NCI-H524 treated with DMSO at 0.1 percent for 48 hours (cell line): ENCODE measurements around the gene ADTRP.

Source experiments
- DNase-seq: peaks from one replicate; lab custom pipeline; 2025; lab: John Stamatoyannopoulos, UW

ADTRP gene

DNA sequence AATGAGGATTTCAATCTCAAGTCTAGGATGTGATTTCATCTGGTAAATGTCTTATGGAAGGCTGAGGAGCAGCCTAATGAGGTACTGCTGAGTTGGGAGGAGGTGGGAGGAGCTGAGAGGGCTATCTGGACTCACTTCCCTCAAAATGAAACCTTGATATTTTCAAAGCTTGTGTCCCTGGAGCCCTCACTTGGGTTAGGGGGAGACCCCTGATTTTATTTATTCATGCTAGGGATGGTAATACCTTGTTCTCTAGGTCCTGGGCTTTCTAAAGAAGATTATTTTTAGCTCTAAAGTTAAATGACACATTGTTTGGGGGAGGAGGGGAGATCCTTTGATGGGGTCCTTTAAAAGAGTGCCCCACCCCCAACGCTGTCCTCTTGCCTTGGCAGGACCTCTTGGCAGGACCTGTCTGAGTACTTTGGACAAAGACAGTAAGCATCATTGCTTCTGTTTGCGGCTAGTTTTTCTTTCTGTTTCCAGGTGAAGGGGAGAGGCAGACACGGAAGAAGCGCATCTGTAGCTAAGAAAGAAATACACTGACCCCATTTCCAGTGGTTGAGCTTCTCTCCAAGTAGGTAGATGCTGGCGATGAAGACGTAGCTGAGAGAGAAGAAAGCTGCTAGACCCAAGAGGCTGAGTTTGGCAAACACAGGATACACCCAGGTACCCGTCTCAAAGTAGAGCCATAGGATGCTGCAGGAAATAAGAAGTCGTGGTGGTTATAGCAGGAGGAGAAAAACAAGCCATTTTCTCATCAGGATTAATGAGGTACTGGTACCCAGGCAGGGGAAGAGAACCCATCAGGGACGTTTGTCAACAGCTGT lies 55.6 kb downstream of the ADTRP start:
- DNase-seq: no peak

GRCh38 chr6:11722220-11722619 lies 56.4 kb downstream of the ADTRP start:
- DNase-seq: no peak

GRCh38 chr6:11718463-11718862 lies 60.1 kb downstream of the ADTRP start:
- DNase-seq: no peak

- DNase-seq: no peak
Measured at GRCh38 chr6:11718031-11718430, 60.6 kb downstream of the ADTRP start.

- peak; percentile 73 for DNase-seq
Measured at GRCh38 chr6:11714798-11715285, 63.8 kb downstream of the ADTRP start.

GRCh38 chr6:11714116-11714797 lies 64.3 kb downstream of the ADTRP start:
- DNase-seq: no peak

GRCh38 chr6:11712760-11713159 lies 65.8 kb downstream of the ADTRP start:
- no peak for DNase-seq

DNA sequence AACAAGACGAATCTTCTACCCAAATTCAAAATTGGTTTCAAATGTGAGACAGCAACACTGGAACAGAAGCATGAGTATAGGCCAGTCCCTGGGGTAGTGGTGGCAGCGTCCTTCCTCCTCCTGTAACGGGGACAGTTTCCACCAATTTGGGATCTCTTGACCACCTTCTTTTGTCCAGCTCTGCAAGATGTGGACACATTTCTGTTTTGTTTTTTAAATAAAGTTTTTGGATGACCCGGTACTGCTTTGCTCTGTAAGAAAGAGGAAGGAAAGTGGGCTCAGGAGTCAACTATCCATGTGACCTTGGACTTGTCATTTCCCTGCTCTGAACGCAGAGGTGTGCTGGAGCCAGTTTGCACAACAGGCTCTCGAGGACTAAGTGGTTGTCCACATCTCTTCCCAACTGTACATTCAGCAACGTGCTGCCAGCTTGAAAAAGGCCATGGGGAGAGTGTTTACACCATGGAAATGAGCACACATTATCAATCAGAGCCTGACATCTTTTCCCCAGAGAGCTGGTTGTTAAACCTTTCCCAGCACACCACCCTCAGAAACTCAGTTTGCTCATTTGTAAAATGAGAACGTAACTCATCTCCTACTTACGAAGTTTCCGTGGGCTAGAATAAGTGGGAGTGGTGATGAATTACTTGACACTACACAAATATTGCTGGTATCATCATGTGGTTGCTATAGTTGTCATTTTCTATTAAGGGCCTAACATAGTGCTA lies 66.5 kb downstream of the ADTRP start:
- DNase-seq: no peak

GRCh38 chr6:11711003-11711983 lies 67.3 kb downstream of the ADTRP start:
- no peak for DNase-seq

DNA sequence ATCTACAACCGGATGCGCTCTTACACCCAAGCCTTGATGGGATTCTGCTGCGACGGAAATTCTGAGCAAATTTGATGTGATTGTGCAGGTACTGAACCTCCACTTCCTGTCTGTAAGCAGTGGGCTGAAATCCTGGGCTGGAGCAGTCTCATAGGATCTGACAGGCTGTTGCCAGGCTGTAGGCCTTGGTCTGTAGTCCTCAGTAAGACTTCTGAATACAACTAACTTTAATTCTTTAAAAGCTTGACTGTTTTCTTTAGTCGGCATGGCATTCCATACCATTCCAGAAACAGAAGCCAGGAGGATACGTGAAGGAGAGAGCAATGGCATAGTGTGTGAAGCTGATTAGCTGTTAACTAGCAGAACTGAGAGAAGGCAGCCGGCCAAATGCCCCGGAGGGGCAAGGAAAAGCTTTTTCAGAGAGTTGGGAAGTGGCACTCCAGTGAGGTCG lies 68.3 kb downstream of the ADTRP start:
- DNase-seq: no peak

- DNase-seq: no peak
Measured at GRCh38 chr6:11706171-11706570, 72.4 kb downstream of the ADTRP start.

DNA sequence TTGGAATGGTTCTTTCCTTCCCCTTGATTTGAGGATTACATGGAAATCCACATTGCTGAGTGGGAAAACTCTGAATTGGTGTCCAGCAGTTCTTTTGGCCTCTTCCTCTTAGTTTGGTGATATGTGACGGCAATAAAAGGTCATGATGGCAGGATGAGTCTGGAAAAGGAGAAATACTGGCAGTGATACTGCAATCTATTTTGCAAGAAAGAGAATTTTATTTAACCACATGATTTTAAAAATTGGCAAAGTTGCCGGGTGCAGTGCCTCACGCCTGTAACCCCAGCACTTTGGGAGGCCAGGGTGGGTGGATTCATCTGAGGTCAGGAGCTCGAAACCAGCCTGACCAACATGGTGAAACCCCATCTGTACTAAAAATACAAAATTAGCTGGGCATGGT lies 73.1 kb downstream of the ADTRP start:
- DNase-seq: no peak

DNA sequence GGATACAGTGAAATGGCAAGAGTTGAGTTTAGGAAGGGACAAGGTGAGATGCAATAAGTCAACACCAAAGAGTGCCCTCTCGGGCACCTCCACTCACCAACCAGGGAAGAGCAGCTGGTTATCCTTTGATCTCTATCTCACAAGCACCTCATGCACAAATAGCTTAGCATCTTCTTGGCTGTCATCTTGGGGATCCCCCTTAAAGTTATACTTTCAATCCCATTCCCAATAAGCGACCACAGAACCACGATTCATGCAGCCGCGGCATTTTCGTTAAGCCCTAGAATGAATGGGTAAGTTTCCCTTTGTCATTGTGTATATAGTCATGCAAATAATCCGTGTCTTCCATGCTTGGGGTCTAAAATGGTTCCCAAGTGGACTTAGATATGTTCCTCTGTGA lies 73.5 kb downstream of the ADTRP start:
- DNase-seq: no peak

DNA sequence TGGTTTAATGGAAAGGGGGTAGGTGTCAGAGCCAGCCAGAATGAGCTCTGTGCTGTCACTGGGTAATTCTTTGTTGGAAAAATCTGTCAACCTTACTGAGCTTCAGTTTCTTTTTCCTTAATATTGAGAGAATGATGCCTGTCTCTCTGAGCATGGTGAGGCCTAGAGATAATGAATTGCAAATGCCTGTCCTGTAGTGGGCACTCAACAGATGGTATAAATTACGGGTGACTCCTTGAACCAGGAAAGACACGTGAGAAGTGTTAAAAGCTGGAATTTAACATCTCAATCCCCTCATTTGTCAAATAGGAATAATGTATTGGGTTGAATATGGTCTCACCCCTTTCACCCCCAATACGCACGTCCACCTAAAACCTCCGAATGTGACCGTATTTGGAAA lies 74.9 kb downstream of the ADTRP start:
- DNase-seq: peak; percentile 15

GRCh38 chr6:11702500-11703130 lies 76.0 kb downstream of the ADTRP start:
- DNase-seq: no peak

DNA sequence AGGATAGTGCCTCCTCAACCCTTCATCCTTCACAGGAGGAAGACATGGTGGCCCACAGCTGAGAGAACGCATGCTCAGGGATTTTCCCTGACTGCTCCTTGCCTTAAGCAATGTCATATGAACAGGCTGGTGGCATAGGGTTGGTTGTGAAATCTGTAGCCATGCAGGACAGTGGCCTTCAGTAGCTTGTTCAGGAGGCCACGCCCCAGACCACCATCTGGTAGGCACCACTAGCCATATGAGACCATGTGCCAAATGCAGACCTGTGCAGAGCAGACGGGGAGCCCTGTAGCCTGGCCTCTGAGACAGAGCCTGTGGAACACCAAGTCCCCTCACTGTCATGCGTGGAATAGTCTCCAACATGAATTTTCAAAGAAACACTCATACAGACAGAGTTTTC lies 76.5 kb downstream of the ADTRP start:
- no peak for DNase-seq

DNA sequence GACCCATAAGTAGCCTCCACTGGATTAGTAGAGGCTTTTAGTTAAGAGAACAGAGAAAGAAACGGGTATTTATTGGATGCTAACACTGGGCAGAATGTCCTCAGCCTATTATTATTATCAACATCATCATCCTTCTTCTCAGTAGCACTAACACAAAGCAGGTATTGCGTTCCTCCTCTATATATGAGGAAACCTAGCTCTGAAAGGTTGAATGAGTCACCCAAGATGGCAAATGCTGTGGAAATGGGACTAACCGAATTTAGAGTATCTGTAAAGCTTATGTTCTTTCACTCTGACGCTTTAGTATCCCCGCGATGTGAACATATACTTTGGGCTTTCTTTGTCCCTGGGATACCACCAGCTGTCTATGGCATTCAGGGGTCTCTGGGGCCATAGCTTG lies 77.0 kb downstream of the ADTRP start:
- no peak for DNase-seq

GRCh38 chr6:11700118-11700718 lies 78.4 kb downstream of the ADTRP start:
- no peak for DNase-seq

DNA sequence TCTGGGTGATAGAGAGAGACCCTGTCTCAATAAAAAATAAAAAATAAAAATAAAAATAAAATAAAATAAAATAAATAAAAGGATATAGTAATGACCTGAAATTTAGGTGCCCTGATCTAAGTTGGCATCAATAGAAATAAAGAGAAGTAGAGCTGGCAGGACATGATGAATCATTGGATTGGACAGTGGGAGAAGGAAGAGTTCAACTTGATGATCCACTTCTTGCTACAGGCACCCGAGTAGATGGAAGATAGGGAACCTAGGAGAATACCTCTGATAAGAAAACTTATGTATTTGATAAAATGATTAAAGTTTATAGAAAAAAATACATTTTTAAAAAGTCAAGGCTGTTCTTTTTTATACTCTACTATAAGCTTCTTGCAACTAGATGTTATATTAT lies 79.0 kb downstream of the ADTRP start:
- DNase-seq: no peak
